Measurements from ENCODE around the gene CELSR1. TPM values are rescaled to one million over a fixed set of nuclear protein-coding genes. Genes with fewer than 3 reads are reported as not detected.

Gene CELSR1
- total and polyA plus RNA-seq, 10 donors, result 4.3 to 13.1 (median 8.4) TPM

- H3K27ac ChIP-seq, result no peak overlapping the region
- no peak overlapping the region for H3K4me3 ChIP-seq
- TF ChIP-seq POLR2AphosphoS5 (IDR thresholded peaks at IDR 0.05) (peak in 1 of 3 donors; percentile 13), CTCF (IDR thresholded peaks at IDR 0.05 in 8 of 11, conservative IDR thresholded peaks at IDR 0.05 in 3 of 11) (no peak)
- peaks cover 0 to 19% (median 0%) of the 10 kb centered on the region in 7 donors for H3K27me3 ChIP-seq (replicated peaks in 1 of 7)
- peaks cover 0 to 77% (median 37%) of the 10 kb centered on the region in 6 donors for H3K36me3 ChIP-seq
- H3K4me1 ChIP-seq, result peaks cover 0 to 9% (median 3%) of the 10 kb centered on the region in 6 donors
- peak; percentile 51 for DNase-seq
- 85 to 94% (median 88%) methylated on average over 5 of the region's 5 CpGs for WGBS, 5 donors
- H3K9me3 ChIP-seq, result no peaks in the 10 kb centered on the region
- intact Hi-C loops (cut with DNase I; ENCODE audit: low total_unique reads), result no loop called here
Observed at GRCh38 chr22:46360097-46360496, 177.3 kb downstream of the CELSR1 start.

GRCh38 chr22:46359362-46359761 lies 178.1 kb downstream of the CELSR1 start:
- no peak overlapping the region for H3K4me3 ChIP-seq
- H3K27me3 ChIP-seq (replicated peaks in 1 of 7), result peaks cover 0 to 11% (median 0%) of the 10 kb centered on the region in 7 donors
- H3K4me1 ChIP-seq, result peaks cover 0 to 10% (median 3%) of the 10 kb centered on the region in 6 donors
- intact Hi-C loops (cut with DNase I; ENCODE audit: low total_unique reads), result no loop called here
- DNase-seq, result peak; percentile 64
- H3K27ac ChIP-seq, result no peak overlapping the region
- peaks cover 0 to 77% (median 43%) of the 10 kb centered on the region in 6 donors for H3K36me3 ChIP-seq
- TF ChIP-seq POLR2A (IDR thresholded peaks at IDR 0.05), result no peak
- TF ChIP-seq POLR2AphosphoS5 (IDR thresholded peaks at IDR 0.05), result peak in 1 of 3 donors; percentile 46
- no peaks in the 10 kb centered on the region for H3K9me3 ChIP-seq
- WGBS, 5 donors, result 89 to 100% (median 92%) methylated on average over 6 to 14 of the region's 14 CpGs

- H3K4me1 ChIP-seq, result peaks cover 0 to 10% (median 3%) of the 10 kb centered on the region in 6 donors
- DNase-seq, result peak; percentile 47
- no peak overlapping the region for H3K4me3 ChIP-seq
- peaks cover 0 to 77% (median 48%) of the 10 kb centered on the region in 6 donors for H3K36me3 ChIP-seq
- intact Hi-C loops (cut with DNase I; ENCODE audit: low total_unique reads), result no loop called here
- no peak overlapping the region for H3K27ac ChIP-seq
- WGBS, 5 donors, result 92 to 98% (median 96%) methylated on average over 6 of the region's 6 CpGs
- peaks cover 0 to 5% (median 0%) of the 10 kb centered on the region in 7 donors for H3K27me3 ChIP-seq (replicated peaks in 1 of 7)
- no peak for TF ChIP-seq POLR2AphosphoS5 (IDR thresholded peaks at IDR 0.05)
- TF ChIP-seq CTCF (IDR thresholded peaks at IDR 0.05 in 8 of 11, conservative IDR thresholded peaks at IDR 0.05 in 3 of 11), result no peak
- no peak for TF ChIP-seq POLR2A (IDR thresholded peaks at IDR 0.05)
- no peaks in the 10 kb centered on the region for H3K9me3 ChIP-seq
Observed at GRCh38 chr22:46358766-46359165, 178.7 kb downstream of the CELSR1 start.

GRCh38 chr22:46357711-46358520 lies 179.5 kb downstream of the CELSR1 start:
- Histone ChIP-seq H3K27ac (no peak overlapping the region), H3K27me3 (replicated peaks in 1 of 7) (no peaks in the 10 kb centered on the region), H3K36me3 (peaks cover 0 to 77% (median 57%) of the 10 kb centered on the region in 6 donors), H3K9me3 (no peaks in the 10 kb centered on the region), H3K4me3 (no peak overlapping the region), H3K4me1 (peaks cover 0 to 16% (median 3%) of the 10 kb centered on the region in 6 donors)
- intact Hi-C loops (cut with DNase I; ENCODE audit: low total_unique reads), result no loop called here
- TF ChIP-seq CTCF (IDR thresholded peaks at IDR 0.05 in 8 of 11, conservative IDR thresholded peaks at IDR 0.05 in 3 of 11), result no peak
- TF ChIP-seq POLR2AphosphoS5 (IDR thresholded peaks at IDR 0.05), result peak in 1 of 3 donors; percentile 45
- TF ChIP-seq POLR2A (IDR thresholded peaks at IDR 0.05), result no peak
- no peak for DNase-seq
- 76 to 89% (median 82%) methylated on average over 10 to 19 of the region's 19 CpGs for WGBS, 5 donors

Data from spleen (tissue), 11 donors.